ENCODE results near the gene PSMD5.

GRCh38 chr9:120775859-120776258 lies 66.9 kb downstream of the PSMD5 start:
- TF ChIP-seq CTCF (conservative IDR thresholded peaks at IDR 0.05; ENCODE audit: low read length): no peak
- TF ChIP-seq EZH2phosphoT487 (IDR thresholded peaks at IDR 0.05; ENCODE audit: borderline replicate concordance): no peak
